IPS-NIHi7 (cell line): Measurements from ENCODE around the gene TRPM4.
"Not testable (repeated sequence)": the region's sequence is repeated elsewhere in the genome, so short reads cannot be mapped to it uniquely, and the experiment has no call there.

Experiments
- DNase-seq: peaks from one replicate; pipeline ENCODE4 v3.0.0; 2012; ENCODE audit warnings: mixed read lengths; ENCODE audit errors: extremely low spot score

Gene TRPM4

GRCh38 chr19:49127225-49127624 is 30.4 kb upstream of the TRPM4 start:
- not testable (repeated sequence) for DNase-seq

- DNase-seq, result peak; percentile 94
These were observed 29.7 kb upstream of the TRPM4 start for GRCh38 chr19:49127674-49128544.

- no peak for DNase-seq
These were observed 28.9 kb upstream of the TRPM4 start for GRCh38 chr19:49128545-49129237.

- DNase-seq, result peak; percentile 60
These were observed 28.4 kb upstream of the TRPM4 start for GRCh38 chr19:49129238-49129583.

- DNase-seq, result no peak
These were observed 27.3 kb upstream of the TRPM4 start for GRCh38 chr19:49130325-49130724.

GRCh38 chr19:49132974-49133609 is 24.5 kb upstream of the TRPM4 start:
- peak; percentile 43 for DNase-seq

- DNase-seq, result peak; percentile 70
These were observed 23.8 kb upstream of the TRPM4 start for GRCh38 chr19:49133621-49134454.

GRCh38 chr19:49135686-49136085 is 21.9 kb upstream of the TRPM4 start:
- DNase-seq, result no peak

GRCh38 chr19:49136771-49137171 is 20.8 kb upstream of the TRPM4 start:
- DNase-seq, result no peak

- no peak for DNase-seq
These were observed 16.6 kb upstream of the TRPM4 start for GRCh38 chr19:49140951-49141350.

GRCh38 chr19:49141352-49141751 is 16.2 kb upstream of the TRPM4 start:
- no peak for DNase-seq

GRCh38 chr19:49142866-49143335 is 14.7 kb upstream of the TRPM4 start:
- peak; percentile 97 for DNase-seq

GRCh38 chr19:49145573-49146407 is 11.8 kb upstream of the TRPM4 start:
- DNase-seq, result peak; percentile 76

GRCh38 chr19:49146408-49146770 is 11.2 kb upstream of the TRPM4 start:
- peak; percentile 43 for DNase-seq

GRCh38 chr19:49148044-49148682 is 9.4 kb upstream of the TRPM4 start:
- peak; percentile 6 for DNase-seq

- peak; percentile 92 for DNase-seq
These were observed 8.6 kb upstream of the TRPM4 start for GRCh38 chr19:49148784-49149651.

- DNase-seq, result peak; percentile 46
These were observed 7.9 kb upstream of the TRPM4 start for GRCh38 chr19:49149652-49150105.

- DNase-seq, result peak; percentile 74
These were observed 7.3 kb upstream of the TRPM4 start for GRCh38 chr19:49150106-49150943.
